GM23338 (cell line): Measurements from ENCODE around the gene GBF1. TPM values are rescaled to one million over a fixed set of nuclear protein-coding genes. Genes with fewer than 3 reads are reported as not detected.

ENCODE experiments used
- ATAC-seq: fragments of 200-7000 bp; cut with Tn5 transposase; 3 replicates; pipeline ENCODE4 v1.9.1; 2020
- DNase-seq: peaks from one replicate; pipeline ENCODE4 v3.0.0-alpha.2; 2015; ENCODE audit warnings: low spot score
- H2AFZ ChIP-seq: fragments of 200-600 bp; sonication (generic); 2 replicates; pipeline ENCODE4 v1.8.0; 2016; ENCODE audit warnings: antibody characterized with exemption, mild to moderate bottlenecking, moderate library complexity
- H3F3A ChIP-seq: fragments of 200-600 bp; sonication (generic); replicated peaks from 2 replicates; pipeline ENCODE4 v1.8.0; 2017; ENCODE audit warnings: antibody characterized with exemption, mixed run types, low read depth
- H3K27ac ChIP-seq: fragments of 200-600 bp; sonication (generic); 2 replicates; pipeline ENCODE4 v1.6.1; 2016; ENCODE audit warnings: low read depth
- H3K27me3 ChIP-seq: fragments of 200-600 bp; sonication (generic); 2 replicates; pipeline ENCODE4 v1.8.0; 2016; ENCODE audit warnings: mild to moderate bottlenecking, mixed run types, moderate library complexity; ENCODE audit not compliant: insufficient read depth
- H3K36me3 ChIP-seq: fragments of 200-600 bp; sonication (generic); 2 replicates; pipeline ENCODE4 v1.8.0; 2016; ENCODE audit warnings: mild to moderate bottlenecking; ENCODE audit not compliant: insufficient read depth
- H3K4me1 ChIP-seq: fragments of 200-600 bp; sonication (generic); 2 replicates; pipeline ENCODE4 v1.8.0; 2016; ENCODE audit warnings: mild to moderate bottlenecking, moderate library complexity; ENCODE audit not compliant: insufficient read depth
- H3K4me2 ChIP-seq: fragments of 200-600 bp; sonication (generic); 2 replicates; pipeline ENCODE4 v1.7.1; 2017; ENCODE audit warnings: mixed run types
- H3K4me3 ChIP-seq: fragments of 200-600 bp; sonication (generic); 2 replicates; pipeline ENCODE4 v1.6.1; 2016; ENCODE audit warnings: mixed run types
- H3K79me2 ChIP-seq: fragments of 200-600 bp; sonication (generic); replicated peaks from 2 replicates; pipeline ENCODE4 v1.8.0; 2017; ENCODE audit warnings: mild to moderate bottlenecking; ENCODE audit not compliant: insufficient read depth
- H3K9me2 ChIP-seq: fragments of 200-600 bp; sonication (generic); 2 replicates; pipeline ENCODE4 v1.8.0; 2017; ENCODE audit not compliant: insufficient read depth
- H4K20me1 ChIP-seq: fragments of 200-600 bp; sonication (generic); replicated peaks from 2 replicates; pipeline ENCODE4 v1.8.0; 2017; ENCODE audit warnings: mild to moderate bottlenecking; ENCODE audit not compliant: insufficient read depth
- H3K27ac Mint-ChIP-seq: 2 replicates; pipeline ENCODE4 v1.8.0; 2020; ENCODE audit warnings: inconsistent platforms, mild to moderate bottlenecking, moderate library complexity, mixed read lengths
- H3K27me3 Mint-ChIP-seq: 3 replicates; pipeline ENCODE4 v1.8.0; 2022; ENCODE audit warnings: low read depth, mild to moderate bottlenecking, moderate library complexity, mixed read lengths, inconsistent platforms; ENCODE audit not compliant: insufficient read depth, poor library complexity
- H3K36me3 Mint-ChIP-seq: 3 replicates; pipeline ENCODE4 v1.8.0; 2021; ENCODE audit warnings: low read depth, mild to moderate bottlenecking, inconsistent platforms, moderate library complexity, mixed read lengths
- H3K4me1 Mint-ChIP-seq: 3 replicates; pipeline ENCODE4 v1.8.0; 2020; ENCODE audit warnings: mild to moderate bottlenecking, inconsistent platforms, mixed read lengths
- H3K4me3 Mint-ChIP-seq: 3 replicates; pipeline ENCODE4 v1.8.0; 2021; ENCODE audit warnings: moderate library complexity, mild to moderate bottlenecking, inconsistent platforms, mixed read lengths
- H3K9me3 Mint-ChIP-seq: 3 replicates; pipeline ENCODE4 v1.8.0; 2020; ENCODE audit warnings: moderate library complexity, mild to moderate bottlenecking, inconsistent platforms, mixed read lengths
- CREB1 ChIP-seq: fragments of 250-450 bp; sonication (Bioruptor Pico); IDR thresholded peaks from 2 replicates; pipeline ENCODE4 v1.5.0; 2020; ENCODE audit warnings: low read depth, mild to moderate bottlenecking, moderate library complexity
- CTCF ChIP-seq, 2 experiments: fragments of 200-600 bp in 1 of 2; sonication (generic) in 1 of 2; conservative IDR thresholded peaks; 2 replicates each; pipeline versions ENCODE4 v1.5.1 to v1.6.1; 2016 to 2017; ENCODE audit warnings: antibody characterized with exemption in 2 of 2, low read depth in 2 of 2, mild to moderate bottlenecking in 2 of 2, moderate library complexity in 1 of 2
- ETS1 ChIP-seq: IDR thresholded peaks from 2 replicates; pipeline ENCODE4 v1.6.1; 2016; ENCODE audit warnings: antibody characterized with exemption
- EZH2phosphoT487 ChIP-seq: fragments of 200-600 bp; sonication (generic); IDR thresholded peaks from one replicate; pipeline ENCODE4 v1.8.1; 2018; ENCODE audit warnings: antibody characterized with exemption; ENCODE audit not compliant: unreplicated experiment
- NANOG ChIP-seq: IDR thresholded peaks from 2 replicates; pipeline ENCODE4 v1.6.1; 2016; ENCODE audit warnings: antibody characterized with exemption, borderline replicate concordance
- POLR2AphosphoS5 ChIP-seq: IDR thresholded peaks from 2 replicates; pipeline ENCODE4 v1.6.1; 2016; ENCODE audit warnings: antibody characterized with exemption, low read depth
- REST ChIP-seq: IDR thresholded peaks from one replicate; pipeline ENCODE4 v1.6.1; 2018; ENCODE audit warnings: antibody characterized with exemption; ENCODE audit not compliant: unreplicated experiment
- STAT1 ChIP-seq: IDR thresholded peaks from one replicate; pipeline ENCODE4 v1.6.1; 2016; ENCODE audit warnings: antibody characterized with exemption; ENCODE audit not compliant: unreplicated experiment
- ZNF114 ChIP-seq: fragments of 250-450 bp; sonication (Bioruptor Pico); IDR thresholded peaks from 2 replicates; pipeline ENCODE4 v1.5.0; 2020; ENCODE audit warnings: mild to moderate bottlenecking, moderate library complexity
- ZNF331 ChIP-seq: fragments of 250-450 bp; sonication (Bioruptor Pico); IDR thresholded peaks from 2 replicates; pipeline ENCODE4 v1.5.0; 2020; ENCODE audit warnings: low read depth, mild to moderate bottlenecking, moderate library complexity
- ZNF462 ChIP-seq: fragments of 250-450 bp; sonication (Bioruptor Pico); IDR thresholded peaks from 2 replicates; pipeline ENCODE4 v1.5.0; 2020; ENCODE audit warnings: mild to moderate bottlenecking, moderate library complexity
- polyA plus RNA-seq: library from polyadenylated mRNA; unstranded; fragments of >200 nt; fragmentation: Nextera tagmentation; extraction: Ambion mirVana; gene quantifications from 2 replicates; pipeline ENCODE4 v1.2.1, GENCODE V29; 2016
- total RNA-seq: library from RNA; depleted of rRNA; stranded (reverse); fragments of >200 nt; shearing (Covaris generic); gene quantifications from 2 replicates; pipeline ENCODE4 v1.2.3, GENCODE V29; 2014

GBF1 gene
- total and polyA plus RNA-seq, 2 experiments from 2014 or later = 6.5 to 27.2 TPM

GRCh38 chr10:102384606-102385429, 139.5 kb downstream of the GBF1 start (continued):
- TF ChIP-seq CTCF (conservative IDR thresholded peaks at IDR 0.05; ENCODE audit: low read depth in 2 of 2) = no peak
- no peak for TF ChIP-seq EZH2phosphoT487
- TF ChIP-seq ZNF114 = no peak

GRCh38 chr10:102389894-102390293, 144.6 kb downstream of the GBF1 start:
- Histone ChIP-seq H4K20me1 (no peaks in the 10 kb centered on the region), H3K27ac (no peak overlapping the region), H3K4me3 (no peak overlapping the region), H3K4me1 (peaks cover 9% of the 10 kb centered on the region), H3K9me2 (no peaks in the 10 kb centered on the region), H2AFZ (no peak overlapping the region), H3F3A (0 out of 2 replicates have a peak, but pooled peaks cover 2% of the 10 kb centered on the region), H3K36me3 (no peaks in the 10 kb centered on the region), H3K79me2 (no peaks in the 10 kb centered on the region), H3K4me2 (no peak overlapping the region), H3K27me3 (peaks cover 28% of the 10 kb centered on the region)
- H3K4me1 Mint-ChIP-seq = peaks cover 9% of the 10 kb centered on the region
- peaks cover 31% of the 10 kb centered on the region for H3K27me3 Mint-ChIP-seq
- H3K36me3 Mint-ChIP-seq = no peaks in the 10 kb centered on the region
- no peaks in the 10 kb centered on the region for H3K9me3 Mint-ChIP-seq
- no peak for ATAC-seq
- no peak overlapping the region; the same call in 2 of the 3 replicates for H3K4me3 Mint-ChIP-seq
- DNase-seq = no peak
- no peak overlapping the region for H3K27ac Mint-ChIP-seq
- TF ChIP-seq NANOG (no peak), CREB1 (no peak), EZH2phosphoT487 (no peak), ZNF462 (CRISPR knock-in tag) (no peak), STAT1 (no peak), REST (no peak), POLR2AphosphoS5 (no peak), ETS1 (no peak), ZNF331 (CRISPR knock-in tag) (no peak), ZNF114 (no peak)
